Smooth muscle cell of the umbilical artery (primary cell): Measurements from ENCODE around the gene SCCPDH. TPM values are rescaled to one million over a fixed set of nuclear protein-coding genes. Genes with fewer than 3 reads are reported as not detected.

Experiments
- total RNA-seq: library from RNA; depleted of rRNA; stranded (reverse); fragments of >200 nt; gene quantifications from 2 replicates; pipeline ENCODE4 v1.2.3, GENCODE V29; 2014

Gene SCCPDH
- 42.5 and 44.5 TPM in 2 replicates for total RNA-seq

GRCh38 chr1:246724016-246724730 is at the start of gene SCCPDH:
Gene SCCPDH (plus strand): TSS chr1:246724409. CDS start chr1:246724423, 14 bp downstream.

Other genes with a start within 250 kb of the SCCPDH start
- gene SMYD3, start 217.1 kb upstream of the SCCPDH start, total RNA-seq = 99.9 and 104 TPM in 2 replicates
- 15.1 and 17.2 TPM in 2 replicates for gene TFB2M, start 158.1 kb upstream of the SCCPDH start, total RNA-seq
- gene CNST, start 158.0 kb upstream of the SCCPDH start, total RNA-seq = 21.1 and 34.1 TPM in 2 replicates
- gene AHCTF1, start 207.5 kb downstream of the SCCPDH start, total RNA-seq = 27.9 and 48.6 TPM in 2 replicates